Measurements from ENCODE around the gene MC1R. TPM values are rescaled to one million over a fixed set of nuclear protein-coding genes. Genes with fewer than 3 reads are reported as not detected.

The MC1R gene
- total RNA-seq, 1 experiment from 2014 or later = 12.2 TPM

DNA sequence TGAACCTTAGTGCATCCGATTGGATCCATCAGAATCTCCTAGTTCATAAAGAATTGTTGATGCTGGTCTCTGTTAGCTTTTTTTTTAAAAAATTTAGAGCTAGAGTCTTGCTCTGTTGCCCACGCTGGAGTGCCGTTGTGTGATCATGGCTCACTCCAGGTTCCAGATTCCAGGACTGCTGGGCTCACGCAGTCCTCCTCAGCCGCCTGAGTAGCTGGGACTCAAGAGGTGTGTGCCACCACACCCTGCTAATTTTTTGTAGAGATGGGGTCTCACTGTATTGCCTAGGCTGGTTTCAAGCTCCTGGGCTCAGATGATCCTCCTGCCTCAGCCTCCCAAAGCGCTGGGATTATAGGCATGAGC lies 37.3 kb upstream of the MC1R start:
- H3K9me3 ChIP-seq (ENCODE audit: control insufficient read depth in 1 of 2, insufficient read depth in 1 of 2, low read depth in 1 of 2, low read length in 2 of 2) = no peaks in the 10 kb centered on the region
- intact Hi-C loops (cut with micrococcal nuclease) = no loop called here
- TF ChIP-seq, protein P1, sequence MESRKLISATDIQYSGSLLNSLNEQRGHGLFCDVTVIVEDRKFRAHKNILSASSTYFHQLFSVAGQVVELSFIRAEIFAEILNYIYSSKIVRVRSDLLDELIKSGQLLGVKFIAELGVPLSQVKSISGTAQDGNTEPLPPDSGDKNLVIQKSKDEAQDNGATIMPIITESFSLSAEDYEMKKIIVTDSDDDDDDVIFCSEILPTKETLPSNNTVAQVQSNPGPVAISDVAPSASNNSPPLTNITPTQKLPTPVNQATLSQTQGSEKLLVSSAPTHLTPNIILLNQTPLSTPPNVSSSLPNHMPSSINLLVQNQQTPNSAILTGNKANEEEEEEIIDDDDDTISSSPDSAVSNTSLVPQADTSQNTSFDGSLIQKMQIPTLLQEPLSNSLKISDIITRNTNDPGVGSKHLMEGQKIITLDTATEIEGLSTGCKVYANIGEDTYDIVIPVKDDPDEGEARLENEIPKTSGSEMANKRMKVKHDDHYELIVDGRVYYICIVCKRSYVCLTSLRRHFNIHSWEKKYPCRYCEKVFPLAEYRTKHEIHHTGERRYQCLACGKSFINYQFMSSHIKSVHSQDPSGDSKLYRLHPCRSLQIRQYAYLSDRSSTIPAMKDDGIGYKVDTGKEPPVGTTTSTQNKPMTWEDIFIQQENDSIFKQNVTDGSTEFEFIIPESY (IDR thresholded peaks at IDR 0.05; ENCODE audit: extremely low read depth, insufficient replicate concordance, low read length) = no peak
- TF ChIP-seq POLR2A (IDR thresholded peaks at IDR 0.05; ENCODE audit: borderline replicate concordance, extremely low read depth, insufficient read depth, insufficient read length) = no peak
- TF ChIP-seq SIN3A (IDR thresholded peaks at IDR 0.05; ENCODE audit: low read depth) = no peak
- no peak for TF ChIP-seq EZH2phosphoT487 (IDR thresholded peaks at IDR 0.05; ENCODE audit: borderline replicate concordance)
- no peak for TF ChIP-seq TCF7L2 (IDR thresholded peaks at IDR 0.05; ENCODE audit: borderline replicate concordance, extremely low read depth, insufficient read depth, insufficient read length)
- TF ChIP-seq, protein P2, sequence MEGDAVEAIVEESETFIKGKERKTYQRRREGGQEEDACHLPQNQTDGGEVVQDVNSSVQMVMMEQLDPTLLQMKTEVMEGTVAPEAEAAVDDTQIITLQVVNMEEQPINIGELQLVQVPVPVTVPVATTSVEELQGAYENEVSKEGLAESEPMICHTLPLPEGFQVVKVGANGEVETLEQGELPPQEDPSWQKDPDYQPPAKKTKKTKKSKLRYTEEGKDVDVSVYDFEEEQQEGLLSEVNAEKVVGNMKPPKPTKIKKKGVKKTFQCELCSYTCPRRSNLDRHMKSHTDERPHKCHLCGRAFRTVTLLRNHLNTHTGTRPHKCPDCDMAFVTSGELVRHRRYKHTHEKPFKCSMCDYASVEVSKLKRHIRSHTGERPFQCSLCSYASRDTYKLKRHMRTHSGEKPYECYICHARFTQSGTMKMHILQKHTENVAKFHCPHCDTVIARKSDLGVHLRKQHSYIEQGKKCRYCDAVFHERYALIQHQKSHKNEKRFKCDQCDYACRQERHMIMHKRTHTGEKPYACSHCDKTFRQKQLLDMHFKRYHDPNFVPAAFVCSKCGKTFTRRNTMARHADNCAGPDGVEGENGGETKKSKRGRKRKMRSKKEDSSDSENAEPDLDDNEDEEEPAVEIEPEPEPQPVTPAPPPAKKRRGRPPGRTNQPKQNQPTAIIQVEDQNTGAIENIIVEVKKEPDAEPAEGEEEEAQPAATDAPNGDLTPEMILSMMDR (IDR thresholded peaks at IDR 0.05 in 2 of 3, conservative IDR thresholded peaks at IDR 0.05 in 1 of 3; ENCODE audit: borderline replicate concordance in 1 of 3, insufficient read depth in 1 of 3, low read depth in 2 of 3, low read length in 2 of 3) = no peak
- no peak for TF ChIP-seq EGR1 (IDR thresholded peaks at IDR 0.05; ENCODE audit: low read depth)
- TF ChIP-seq EZH2 (IDR thresholded peaks at IDR 0.05) = no peak
- no peak for TF ChIP-seq CEBPB (IDR thresholded peaks at IDR 0.05; ENCODE audit: low read depth)
- TF ChIP-seq, protein P3, sequence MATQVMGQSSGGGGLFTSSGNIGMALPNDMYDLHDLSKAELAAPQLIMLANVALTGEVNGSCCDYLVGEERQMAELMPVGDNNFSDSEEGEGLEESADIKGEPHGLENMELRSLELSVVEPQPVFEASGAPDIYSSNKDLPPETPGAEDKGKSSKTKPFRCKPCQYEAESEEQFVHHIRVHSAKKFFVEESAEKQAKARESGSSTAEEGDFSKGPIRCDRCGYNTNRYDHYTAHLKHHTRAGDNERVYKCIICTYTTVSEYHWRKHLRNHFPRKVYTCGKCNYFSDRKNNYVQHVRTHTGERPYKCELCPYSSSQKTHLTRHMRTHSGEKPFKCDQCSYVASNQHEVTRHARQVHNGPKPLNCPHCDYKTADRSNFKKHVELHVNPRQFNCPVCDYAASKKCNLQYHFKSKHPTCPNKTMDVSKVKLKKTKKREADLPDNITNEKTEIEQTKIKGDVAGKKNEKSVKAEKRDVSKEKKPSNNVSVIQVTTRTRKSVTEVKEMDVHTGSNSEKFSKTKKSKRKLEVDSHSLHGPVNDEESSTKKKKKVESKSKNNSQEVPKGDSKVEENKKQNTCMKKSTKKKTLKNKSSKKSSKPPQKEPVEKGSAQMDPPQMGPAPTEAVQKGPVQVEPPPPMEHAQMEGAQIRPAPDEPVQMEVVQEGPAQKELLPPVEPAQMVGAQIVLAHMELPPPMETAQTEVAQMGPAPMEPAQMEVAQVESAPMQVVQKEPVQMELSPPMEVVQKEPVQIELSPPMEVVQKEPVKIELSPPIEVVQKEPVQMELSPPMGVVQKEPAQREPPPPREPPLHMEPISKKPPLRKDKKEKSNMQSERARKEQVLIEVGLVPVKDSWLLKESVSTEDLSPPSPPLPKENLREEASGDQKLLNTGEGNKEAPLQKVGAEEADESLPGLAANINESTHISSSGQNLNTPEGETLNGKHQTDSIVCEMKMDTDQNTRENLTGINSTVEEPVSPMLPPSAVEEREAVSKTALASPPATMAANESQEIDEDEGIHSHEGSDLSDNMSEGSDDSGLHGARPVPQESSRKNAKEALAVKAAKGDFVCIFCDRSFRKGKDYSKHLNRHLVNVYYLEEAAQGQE (IDR thresholded peaks at IDR 0.05; ENCODE audit: low read depth) = no peak
- no peak for TF ChIP-seq RAD21 (IDR thresholded peaks at IDR 0.05; ENCODE audit: low read depth)
- no peak for TF ChIP-seq ZFX (IDR thresholded peaks at IDR 0.05)
- no peaks in the 10 kb centered on the region for H4K20me1 ChIP-seq (ENCODE audit: insufficient read depth)
- no peak overlapping the region for H3K27ac ChIP-seq (ENCODE audit: low read depth, low read length)
- H3K4me1 ChIP-seq (ENCODE audit: control insufficient read depth in 1 of 2, insufficient read depth in 2 of 2, low read length in 2 of 2) = no peaks in the 10 kb centered on the region
- RAD21 ChIA-PET (ENCODE audit: low non-redundant PET in 1 of 2, low total read pairs in 2 of 2, uncharacterized antibody in 2 of 2, unreplicated experiment in 2 of 2) = no interaction called here
- H3K9me2 ChIP-seq (ENCODE audit: insufficient read depth) = no peaks in the 10 kb centered on the region
- DNase-seq (ENCODE audit: low read depth, low spot score) (no peak), ATAC-seq (no peak)
- H3K9ac ChIP-seq (ENCODE audit: low read length) = no peak overlapping the region
- no peak overlapping the region for H3K4me2 ChIP-seq (ENCODE audit: low read length)
- H3K27me3 ChIP-seq (ENCODE audit: insufficient read depth, low read length) = no peaks in the 10 kb centered on the region
- POLR2A ChIA-PET = no interaction called here
- H3K36me3 ChIP-seq (ENCODE audit: control insufficient read depth in 1 of 2, insufficient read depth in 2 of 2, low read length in 2 of 2) = peaks cover 41 to 56% of the 10 kb centered on the region in 2 experiments
- no peak overlapping the region for H3K4me3 ChIP-seq (replicated peaks in 1 of 2; ENCODE audit: low read depth in 1 of 2, low read length in 2 of 2)
- CTCF ChIA-PET = no interaction called here
- no peak overlapping the region for H2AFZ ChIP-seq (ENCODE audit: low read depth, low read length, poor library complexity, severe bottlenecking)
- H3K79me2 ChIP-seq (ENCODE audit: insufficient read depth, low read length) = peaks cover 78% of the 10 kb centered on the region
- BruUV-seq (replicated peaks) = no TSS peak
